HepG2 (cell line): ENCODE data around the gene STIM1. TPM values are rescaled to one million over a fixed set of nuclear protein-coding genes. Genes with fewer than 3 reads are reported as not detected.

Source experiments
- AGO1 ChIP-seq: fragments of 200-400 bp; formaldehyde crosslinking; IDR thresholded peaks from 2 replicates; pipeline ENCODE4 v1.6.1; 2017; ENCODE audit warnings: mild to moderate bottlenecking, low read depth, low read length, moderate library complexity; ENCODE audit not compliant: poor library complexity, severe bottlenecking
- ARNT ChIP-seq: fragments of 450-650 bp; IDR thresholded peaks from 2 replicates; pipeline ENCODE4 v1.6.1; 2017
- ATM ChIP-seq: fragments of 450-650 bp; IDR thresholded peaks from 2 replicates; pipeline ENCODE4 v1.7.1; 2017; ENCODE audit warnings: mild to moderate bottlenecking, borderline replicate concordance
- ELF4 ChIP-seq: sonication (generic); formaldehyde crosslinking; IDR thresholded peaks from 2 replicates; pipeline ENCODE4 v1.5.0; 2020; ENCODE audit warnings: missing genetic modification reagents, mild to moderate bottlenecking, moderate library complexity, borderline replicate concordance
- GFI1 ChIP-seq: sonication (generic); formaldehyde crosslinking; IDR thresholded peaks from 2 replicates; pipeline ENCODE4 v1.5.0; 2020; ENCODE audit warnings: missing genetic modification reagents, mild to moderate bottlenecking, borderline replicate concordance
- HOXA9 ChIP-seq: sonication (generic); formaldehyde crosslinking; IDR thresholded peaks from 2 replicates; pipeline ENCODE4 v1.8.1; 2022; ENCODE audit warnings: missing genetic modification reagents, mild to moderate bottlenecking, moderate library complexity, borderline replicate concordance
- KLF16 ChIP-seq, 2 experiments: sonication (generic) in 1 of 2; formaldehyde crosslinking in 1 of 2; IDR thresholded peaks; 2 replicates each; pipeline versions ENCODE4 v1.6.1 to v1.8.0; 2016 to 2023; ENCODE audit warnings: missing genetic modification reagents in 2 of 2, missing compliant biosample characterization in 1 of 2
- MXI1 ChIP-seq: IDR thresholded peaks from 3 replicates; pipeline ENCODE4 v1.6.1; 2012; ENCODE audit warnings: low read depth, low read length, inconsistent platforms, borderline replicate concordance
- NFE2L2 ChIP-seq: fragments of 150-350 bp; IDR thresholded peaks from 2 replicates; pipeline ENCODE4 v1.6.1; 2014; ENCODE audit warnings: low read length
- NR3C1 ChIP-seq: sonication (generic); formaldehyde crosslinking; IDR thresholded peaks from 2 replicates; pipeline ENCODE4 v1.4.0; 2020; ENCODE audit warnings: missing genetic modification reagents
- POGZ ChIP-seq: sonication (generic); formaldehyde crosslinking; IDR thresholded peaks from 2 replicates; pipeline ENCODE4 v1.4.0; 2020; ENCODE audit warnings: mild to moderate bottlenecking, missing genetic modification reagents
- SNAI1 ChIP-seq: sonication (generic); formaldehyde crosslinking; IDR thresholded peaks from 2 replicates; pipeline ENCODE4 v1.5.0; 2020; ENCODE audit warnings: mild to moderate bottlenecking, missing genetic modification reagents, borderline replicate concordance
- SRSF1 ChIP-seq: fragments of 200-400 bp; formaldehyde crosslinking; optimal IDR thresholded peaks from 2 replicates; pipeline ENCODE3; 2017; ENCODE audit warnings: mild to moderate bottlenecking, low read depth, low read length, moderate library complexity
- YY1 ChIP-seq: IDR thresholded peaks from 2 replicates; pipeline ENCODE4 v1.6.1; 2011; ENCODE audit warnings: low read length, low read depth, moderate library complexity, mild to moderate bottlenecking; ENCODE audit not compliant: insufficient read depth, insufficient replicate concordance
- ZIK1 ChIP-seq: sonication (generic); formaldehyde crosslinking; IDR thresholded peaks from 2 replicates; pipeline ENCODE4 v1.5.0; 2020; ENCODE audit warnings: mild to moderate bottlenecking, low read depth, missing genetic modification reagents, borderline replicate concordance
- ZNF333 ChIP-seq: sonication (generic); formaldehyde crosslinking; IDR thresholded peaks from 2 replicates; pipeline ENCODE4 v1.4.0; 2020; ENCODE audit warnings: mild to moderate bottlenecking, missing genetic modification reagents, borderline replicate concordance
- ZNF547 ChIP-seq: sonication (generic); formaldehyde crosslinking; IDR thresholded peaks from 2 replicates; pipeline ENCODE4 v1.5.1; 2020; ENCODE audit warnings: mild to moderate bottlenecking, missing genetic modification reagents
- ZNF780A ChIP-seq: sonication (generic); formaldehyde crosslinking; IDR thresholded peaks from 2 replicates; pipeline ENCODE4 v1.8.0; 2022; ENCODE audit warnings: mild to moderate bottlenecking, missing genetic modification reagents, moderate library complexity
- ZSCAN25 ChIP-seq: sonication (generic); formaldehyde crosslinking; IDR thresholded peaks from 2 replicates; pipeline ENCODE4 v1.8.0; 2022; ENCODE audit warnings: mild to moderate bottlenecking, missing genetic modification reagents
- polyA plus RNA-seq, 8 experiments: library from polyadenylated mRNA; depleted of rRNA in 3 of 8; stranded (reverse) in 7 of 8; unstranded in 1 of 8; fragments of >200 nt; fragmentation: Illumina TruSeq in 4 of 8; extraction: Trizol in 4 of 8; gene quantifications; 2 replicates each; pipeline versions ENCODE4 v1.2.1 to v1.2.3, GENCODE V29; 2011 to 2016; ENCODE audit warnings: low read depth in 4 of 8, missing spikeins in 1 of 8, mixed read lengths in 1 of 8; ENCODE audit not compliant: insufficient read depth in 1 of 8
- total RNA-seq, 5 experiments: library from RNA; depleted of rRNA; stranded (reverse); fragments of >200 nt; fragmentation: Illumina TruSeq; extraction: Trizol; gene quantifications; 2 replicates each; pipeline ENCODE4 v1.2.3, GENCODE V29; 2016; ENCODE audit warnings: low read depth in 1 of 5
- TF ChIP-seq, protein P1 (sequence below): sonication (generic); formaldehyde crosslinking; IDR thresholded peaks from 2 replicates; pipeline ENCODE4 v1.4.0; 2020; ENCODE audit warnings: missing genetic modification reagents, mild to moderate bottlenecking, borderline replicate concordance
- TF ChIP-seq, protein P2 (sequence below): sonication (generic); formaldehyde crosslinking; IDR thresholded peaks from 2 replicates; pipeline ENCODE4 v1.5.0; 2020; ENCODE audit warnings: mild to moderate bottlenecking, missing genetic modification reagents
- TF ChIP-seq, protein P3 (sequence below): sonication (generic); formaldehyde crosslinking; IDR thresholded peaks from 2 replicates; pipeline ENCODE4 v1.4.0; 2020; ENCODE audit warnings: mild to moderate bottlenecking, missing genetic modification reagents, borderline replicate concordance

The STIM1 gene
- total and polyA plus RNA-seq, 2 of the 13 experiments (the other 11 are each of a cell fraction or from before 2014, with no cell fraction given): 19.2 to 28.5 TPM

DNA sequence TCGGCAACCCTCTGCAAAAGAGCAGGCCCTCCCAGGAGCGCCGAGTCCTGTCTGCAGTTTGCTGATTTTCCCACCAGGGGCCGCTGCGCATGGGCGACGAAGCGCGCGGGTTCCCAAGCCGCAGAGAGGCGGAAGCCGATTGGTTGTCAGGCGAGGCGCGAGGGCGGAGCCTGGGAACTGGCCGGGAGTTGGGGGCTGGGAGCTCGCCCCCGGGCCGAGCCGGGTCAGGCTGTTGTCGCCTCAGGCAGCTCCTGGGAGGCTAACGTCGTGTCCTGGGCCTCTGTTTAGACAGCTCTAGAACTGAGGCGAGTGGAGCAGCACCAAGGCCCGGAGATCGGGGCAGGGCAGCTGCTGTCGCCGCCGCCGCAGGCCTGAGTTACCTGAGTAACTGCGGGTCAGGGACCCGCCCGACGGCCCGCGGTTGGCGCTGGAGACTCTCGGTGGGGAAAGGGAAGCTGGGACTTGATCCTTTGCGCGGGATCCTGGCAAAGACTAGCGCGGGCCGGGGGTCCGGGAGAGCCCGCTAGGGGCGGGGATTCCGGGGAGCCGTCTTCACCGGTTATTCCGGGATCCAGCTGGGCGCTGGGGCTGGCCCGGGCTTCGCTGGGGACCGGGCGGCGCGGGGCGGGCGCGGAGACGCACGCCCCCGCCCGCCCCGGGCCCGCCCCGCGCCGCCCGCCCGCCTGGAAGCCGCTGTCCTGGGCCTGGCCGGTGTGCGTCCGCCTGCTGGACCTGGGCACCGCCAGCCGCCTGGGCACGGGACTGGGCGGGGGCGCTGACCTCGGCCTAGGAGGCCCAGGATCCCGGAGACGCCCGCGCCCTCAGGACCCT, at the start of gene STIM1 (continued):
- TF ChIP-seq, protein P1, sequence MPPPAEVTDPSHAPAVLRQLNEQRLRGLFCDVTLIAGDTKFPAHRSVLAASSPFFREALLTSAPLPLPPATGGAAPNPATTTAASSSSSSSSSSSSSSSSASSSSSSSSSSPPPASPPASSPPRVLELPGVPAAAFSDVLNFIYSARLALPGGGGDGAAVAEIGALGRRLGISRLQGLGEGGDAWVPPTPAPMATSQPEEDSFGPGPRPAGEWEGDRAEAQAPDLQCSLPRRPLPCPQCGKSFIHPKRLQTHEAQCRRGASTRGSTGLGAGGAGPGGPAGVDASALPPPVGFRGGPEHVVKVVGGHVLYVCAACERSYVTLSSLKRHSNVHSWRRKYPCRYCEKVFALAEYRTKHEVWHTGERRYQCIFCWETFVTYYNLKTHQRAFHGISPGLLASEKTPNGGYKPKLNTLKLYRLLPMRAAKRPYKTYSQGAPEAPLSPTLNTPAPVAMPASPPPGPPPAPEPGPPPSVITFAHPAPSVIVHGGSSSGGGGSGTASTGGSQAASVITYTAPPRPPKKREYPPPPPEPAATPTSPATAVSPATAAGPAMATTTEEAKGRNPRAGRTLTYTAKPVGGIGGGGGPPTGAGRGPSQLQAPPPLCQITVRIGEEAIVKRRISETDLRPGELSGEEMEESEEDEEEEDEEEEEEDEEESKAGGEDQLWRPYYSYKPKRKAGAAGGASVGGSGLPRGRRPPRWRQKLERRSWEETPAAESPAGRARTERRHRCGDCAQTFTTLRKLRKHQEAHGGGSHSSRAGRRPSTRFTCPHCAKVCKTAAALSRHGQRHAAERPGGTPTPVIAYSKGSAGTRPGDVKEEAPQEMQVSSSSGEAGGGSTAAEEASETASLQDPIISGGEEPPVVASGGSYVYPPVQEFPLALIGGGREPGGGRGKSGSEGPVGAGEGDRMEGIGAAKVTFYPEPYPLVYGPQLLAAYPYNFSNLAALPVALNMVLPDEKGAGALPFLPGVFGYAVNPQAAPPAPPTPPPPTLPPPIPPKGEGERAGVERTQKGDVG (CRISPR knock-in tag): peak; percentile 9; the same call in 1 of the 2 replicates
- TF ChIP-seq NFE2L2: no peak
- 0 out of 2 replicates have a peak, but pooled peaks have one; percentile 4 for TF ChIP-seq ZNF547 (CRISPR knock-in tag)
- TF ChIP-seq ZIK1 (CRISPR knock-in tag): no peak
- no peak for TF ChIP-seq ATM
- TF ChIP-seq ARNT: no peak
- TF ChIP-seq YY1: peak; percentile 69
- TF ChIP-seq NR3C1 (CRISPR knock-in tag): no peak
- peak in 1 of 2 experiments; percentile 86; a peak in 1 of 4 replicates for TF ChIP-seq KLF16 (CRISPR knock-in tag; IDR thresholded peaks at IDR 0.05)
- no peak for TF ChIP-seq GFI1 (CRISPR knock-in tag)
- peak; percentile 85; the same call in 1 of the 2 replicates for TF ChIP-seq POGZ (CRISPR knock-in tag)
- TF ChIP-seq HOXA9 (CRISPR knock-in tag): no peak
- no peak for TF ChIP-seq ELF4 (CRISPR knock-in tag)
- TF ChIP-seq, protein P2, sequence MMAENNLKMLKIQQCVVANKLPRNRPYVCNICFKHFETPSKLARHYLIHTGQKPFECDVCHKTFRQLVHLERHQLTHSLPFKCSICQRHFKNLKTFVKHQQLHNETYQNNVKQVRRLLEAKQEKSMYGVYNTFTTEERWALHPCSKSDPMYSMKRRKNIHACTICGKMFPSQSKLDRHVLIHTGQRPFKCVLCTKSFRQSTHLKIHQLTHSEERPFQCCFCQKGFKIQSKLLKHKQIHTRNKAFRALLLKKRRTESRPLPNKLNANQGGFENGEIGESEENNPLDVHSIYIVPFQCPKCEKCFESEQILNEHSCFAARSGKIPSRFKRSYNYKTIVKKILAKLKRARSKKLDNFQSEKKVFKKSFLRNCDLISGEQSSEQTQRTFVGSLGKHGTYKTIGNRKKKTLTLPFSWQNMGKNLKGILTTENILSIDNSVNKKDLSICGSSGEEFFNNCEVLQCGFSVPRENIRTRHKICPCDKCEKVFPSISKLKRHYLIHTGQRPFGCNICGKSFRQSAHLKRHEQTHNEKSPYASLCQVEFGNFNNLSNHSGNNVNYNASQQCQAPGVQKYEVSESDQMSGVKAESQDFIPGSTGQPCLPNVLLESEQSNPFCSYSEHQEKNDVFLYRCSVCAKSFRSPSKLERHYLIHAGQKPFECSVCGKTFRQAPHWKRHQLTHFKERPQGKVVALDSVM (CRISPR knock-in tag): no peak; the same call in 1 of the 2 replicates
- TF ChIP-seq SNAI1: peak; percentile 79; the same call in 1 of the 2 replicates
- TF ChIP-seq ZNF780A: no peak
- peak; percentile 36 for TF ChIP-seq SRSF1
- TF ChIP-seq, protein P3, sequence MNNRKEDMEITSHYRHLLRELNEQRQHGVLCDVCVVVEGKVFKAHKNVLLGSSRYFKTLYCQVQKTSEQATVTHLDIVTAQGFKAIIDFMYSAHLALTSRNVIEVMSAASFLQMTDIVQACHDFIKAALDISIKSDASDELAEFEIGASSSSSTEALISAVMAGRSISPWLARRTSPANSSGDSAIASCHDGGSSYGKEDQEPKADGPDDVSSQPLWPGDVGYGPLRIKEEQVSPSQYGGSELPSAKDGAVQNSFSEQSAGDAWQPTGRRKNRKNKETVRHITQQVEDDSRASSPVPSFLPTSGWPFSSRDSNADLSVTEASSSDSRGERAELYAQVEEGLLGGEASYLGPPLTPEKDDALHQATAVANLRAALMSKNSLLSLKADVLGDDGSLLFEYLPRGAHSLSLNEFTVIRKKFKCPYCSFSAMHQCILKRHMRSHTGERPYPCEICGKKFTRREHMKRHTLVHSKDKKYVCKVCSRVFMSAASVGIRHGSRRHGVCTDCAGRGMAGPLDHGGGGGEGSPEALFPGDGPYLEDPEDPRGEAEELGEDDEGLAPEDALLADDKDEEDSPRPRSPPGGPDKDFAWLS (CRISPR knock-in tag): no peak
- TF ChIP-seq ZSCAN25 (CRISPR knock-in tag): peak; percentile 16; the same call in 1 of the 2 replicates
- peak; percentile 34; the same call in 1 of the 3 replicates for TF ChIP-seq MXI1
- TF ChIP-seq AGO1: no peak
- TF ChIP-seq ZNF333 (CRISPR knock-in tag): peak; percentile 84; the same call in 1 of the 2 replicates
